ENCODE data around the gene STUB1. TPM values are rescaled to one million over a fixed set of nuclear protein-coding genes. Genes with fewer than 3 reads are reported as not detected.

Gene STUB1
- polyA plus RNA-seq, 1 experiment = 88.8 TPM

DNA sequence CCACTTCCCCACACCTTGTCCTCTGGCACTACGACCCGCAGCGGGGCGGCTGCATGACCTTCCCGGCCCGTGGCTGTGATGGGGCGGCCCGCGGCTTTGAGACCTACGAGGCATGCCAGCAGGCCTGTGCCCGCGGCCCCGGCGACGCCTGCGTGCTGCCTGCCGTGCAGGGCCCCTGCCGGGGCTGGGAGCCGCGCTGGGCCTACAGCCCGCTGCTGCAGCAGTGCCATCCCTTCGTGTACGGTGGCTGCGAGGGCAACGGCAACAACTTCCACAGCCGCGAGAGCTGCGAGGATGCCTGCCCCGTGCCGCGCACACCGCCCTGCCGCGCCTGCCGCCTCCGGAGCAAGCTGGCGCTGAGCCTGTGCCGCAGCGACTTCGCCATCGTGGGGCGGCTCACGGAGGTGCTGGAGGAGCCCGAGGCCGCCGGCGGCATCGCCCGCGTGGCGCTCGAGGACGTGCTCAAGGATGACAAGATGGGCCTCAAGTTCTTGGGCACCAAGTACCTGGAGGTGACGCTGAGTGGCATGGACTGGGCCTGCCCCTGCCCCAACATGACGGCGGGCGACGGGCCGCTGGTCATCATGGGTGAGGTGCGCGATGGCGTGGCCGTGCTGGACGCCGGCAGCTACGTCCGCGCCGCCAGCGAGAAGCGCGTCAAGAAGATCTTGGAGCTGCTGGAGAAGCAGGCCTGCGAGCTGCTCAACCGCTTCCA lies 46.7 kb upstream of the STUB1 start:
- no peaks in the 10 kb centered on the region; the same call in 1 of the 2 replicates for H3K9me3 ChIP-seq (ENCODE audit: control insufficient read depth, insufficient read depth, low read length)
- H3K4me3 ChIP-seq (ENCODE audit: low read depth, low read length) = no peak overlapping the region
- no peaks in the 10 kb centered on the region for H3K27me3 ChIP-seq (ENCODE audit: control insufficient read depth, insufficient read depth, low read length)
- POLR2A ChIA-PET = no interaction called here
- TF ChIP-seq, protein P1, sequence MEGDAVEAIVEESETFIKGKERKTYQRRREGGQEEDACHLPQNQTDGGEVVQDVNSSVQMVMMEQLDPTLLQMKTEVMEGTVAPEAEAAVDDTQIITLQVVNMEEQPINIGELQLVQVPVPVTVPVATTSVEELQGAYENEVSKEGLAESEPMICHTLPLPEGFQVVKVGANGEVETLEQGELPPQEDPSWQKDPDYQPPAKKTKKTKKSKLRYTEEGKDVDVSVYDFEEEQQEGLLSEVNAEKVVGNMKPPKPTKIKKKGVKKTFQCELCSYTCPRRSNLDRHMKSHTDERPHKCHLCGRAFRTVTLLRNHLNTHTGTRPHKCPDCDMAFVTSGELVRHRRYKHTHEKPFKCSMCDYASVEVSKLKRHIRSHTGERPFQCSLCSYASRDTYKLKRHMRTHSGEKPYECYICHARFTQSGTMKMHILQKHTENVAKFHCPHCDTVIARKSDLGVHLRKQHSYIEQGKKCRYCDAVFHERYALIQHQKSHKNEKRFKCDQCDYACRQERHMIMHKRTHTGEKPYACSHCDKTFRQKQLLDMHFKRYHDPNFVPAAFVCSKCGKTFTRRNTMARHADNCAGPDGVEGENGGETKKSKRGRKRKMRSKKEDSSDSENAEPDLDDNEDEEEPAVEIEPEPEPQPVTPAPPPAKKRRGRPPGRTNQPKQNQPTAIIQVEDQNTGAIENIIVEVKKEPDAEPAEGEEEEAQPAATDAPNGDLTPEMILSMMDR (IDR thresholded peaks at IDR 0.05; ENCODE audit: low read depth, low read length) = no peak
- DNase-seq (ENCODE audit: low read depth, low spot score) = no peak
- H3K27ac ChIP-seq (ENCODE audit: low read depth, low read length) = no peak overlapping the region
- CTCF ChIA-PET = no interaction called here

DNA sequence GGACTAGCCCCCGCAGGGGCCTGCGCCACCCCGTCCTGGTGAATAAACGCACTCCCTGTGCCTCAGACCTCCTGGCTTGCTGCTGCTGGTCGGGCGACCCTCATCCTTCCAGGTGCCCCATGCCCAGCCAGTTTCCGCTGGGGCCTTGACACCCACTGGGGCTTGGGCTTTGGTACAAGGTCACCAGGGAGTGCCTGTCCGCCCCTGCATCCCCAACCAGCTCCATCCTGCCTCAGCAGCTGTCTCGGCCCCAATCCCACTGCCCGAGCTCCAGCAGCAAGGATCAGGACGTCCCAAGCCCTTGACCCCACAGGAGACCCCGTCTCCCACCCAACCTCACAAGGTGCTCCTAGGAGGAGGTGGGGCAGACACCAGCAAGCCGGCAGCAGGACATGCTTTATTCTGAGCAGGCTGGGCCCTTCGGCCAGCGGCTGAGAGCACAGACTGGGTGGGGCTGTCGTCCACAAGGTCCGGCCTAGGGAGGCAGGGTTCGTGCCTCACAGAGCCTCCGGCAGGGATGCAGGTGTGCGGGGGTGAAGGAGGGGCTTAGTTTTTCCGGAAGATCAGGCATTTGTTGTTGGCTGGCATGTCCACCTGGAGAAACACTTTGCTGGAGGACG lies 46.0 kb upstream of the STUB1 start:
- H3K9me3 ChIP-seq (ENCODE audit: control insufficient read depth, insufficient read depth, low read length) = no peaks in the 10 kb centered on the region; the same call in 1 of the 2 replicates
- no peak for DNase-seq (ENCODE audit: low read depth, low spot score)
- no peaks in the 10 kb centered on the region for H3K27me3 ChIP-seq (ENCODE audit: control insufficient read depth, insufficient read depth, low read length)
- TF ChIP-seq, protein P1 (IDR thresholded peaks at IDR 0.05; ENCODE audit: low read depth, low read length) = no peak
- ChIA-PET POLR2A (no interaction called here), CTCF (no interaction called here)
- H3K4me3 ChIP-seq (ENCODE audit: low read depth, low read length) = no peak overlapping the region
- H3K27ac ChIP-seq (ENCODE audit: low read depth, low read length) = no peak overlapping the region

DNA sequence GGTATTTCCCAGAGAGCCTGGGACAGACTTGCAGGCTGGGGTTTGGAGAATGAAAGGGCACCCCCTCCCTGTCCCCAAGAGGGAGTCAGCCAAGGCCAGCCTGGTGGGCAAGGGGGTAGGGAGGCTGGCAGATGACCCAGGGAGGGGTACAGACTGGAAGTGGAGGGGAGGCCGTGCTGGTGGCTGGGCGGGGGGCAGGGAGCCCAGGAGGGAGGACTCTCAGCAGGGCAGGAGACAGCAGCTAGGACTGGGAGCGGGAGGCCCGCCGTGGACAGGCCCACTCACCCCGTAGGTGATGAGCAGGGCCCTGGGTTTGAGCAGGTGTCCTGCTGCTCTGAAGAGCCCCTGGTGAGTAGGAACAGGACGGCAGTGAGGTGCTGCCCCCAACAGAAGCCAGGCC lies 45.2 kb upstream of the STUB1 start:
- no peak for DNase-seq (ENCODE audit: low read depth, low spot score)
- CTCF ChIA-PET = no interaction called here
- Histone ChIP-seq H3K9me3 (ENCODE audit: control insufficient read depth, insufficient read depth, low read length) (no peaks in the 10 kb centered on the region; the same call in 1 of the 2 replicates), H3K27me3 (ENCODE audit: control insufficient read depth, insufficient read depth, low read length) (no peaks in the 10 kb centered on the region), H3K27ac (ENCODE audit: low read depth, low read length) (no peak overlapping the region), H3K4me3 (ENCODE audit: low read depth, low read length) (peak overlapping the region; percentile 84)
- TF ChIP-seq, protein P1 (IDR thresholded peaks at IDR 0.05; ENCODE audit: low read depth, low read length) = no peak
- POLR2A ChIA-PET = no interaction called here

DNA sequence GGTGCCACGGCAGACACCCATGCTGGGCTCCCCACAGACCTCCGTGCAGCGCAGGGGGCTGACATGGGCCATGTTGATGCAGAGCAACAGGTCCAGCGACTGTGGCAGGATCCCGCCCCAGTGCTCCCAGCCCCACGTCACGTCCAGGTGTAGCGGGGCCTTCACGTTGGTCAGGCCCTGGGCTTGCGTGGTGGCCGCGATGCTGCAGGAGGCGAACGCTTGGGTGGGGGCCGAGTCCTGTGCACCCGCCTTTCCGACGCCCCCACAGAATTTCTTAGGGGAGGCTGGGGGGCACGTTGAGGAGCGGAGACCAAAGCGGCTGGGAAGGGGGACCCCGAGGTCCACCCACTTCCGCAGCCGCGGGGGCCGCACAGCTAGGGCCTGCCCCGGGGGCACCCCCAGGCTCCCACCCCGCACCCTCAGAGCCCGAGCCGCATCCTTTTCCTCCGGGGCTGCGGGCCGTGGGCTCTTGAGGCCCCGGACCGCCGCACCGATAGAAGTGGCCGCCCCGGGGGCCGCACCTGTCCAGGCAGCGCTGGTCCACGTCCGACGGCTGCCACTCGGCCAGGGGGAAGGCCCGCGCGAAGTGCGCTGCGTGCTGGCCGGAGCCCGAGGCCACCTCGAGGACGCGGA lies 44.5 kb upstream of the STUB1 start:
- Histone ChIP-seq H3K27me3 (ENCODE audit: control insufficient read depth, insufficient read depth, low read length) (no peaks in the 10 kb centered on the region), H3K9me3 (ENCODE audit: control insufficient read depth, insufficient read depth, low read length) (no peaks in the 10 kb centered on the region; the same call in 1 of the 2 replicates), H3K27ac (ENCODE audit: low read depth, low read length) (peak overlapping the region; percentile 21), H3K4me3 (ENCODE audit: low read depth, low read length) (peak overlapping the region; percentile 84)
- ChIA-PET POLR2A (interaction anchor here (0.7 to 1.0 kb wide), 5 partner anchors 8 to 153 kb away, joined by 3 to 10 read pairs (median 5); partner anchors contain the start of genes CAPN15, CHTF18, RPUSD1 and WDR90), CTCF (no interaction called here)
- TF ChIP-seq, protein P1 (IDR thresholded peaks at IDR 0.05; ENCODE audit: low read depth, low read length) = no peak
- no peak for DNase-seq (ENCODE audit: low read depth, low spot score)

Measured in AG04450 (cell line).